ENCODE data around the gene RPS6KL1.

GRCh38 chr14:74948228-74949175 is 25.4 kb upstream of the RPS6KL1 start:
- TF ChIP-seq IKZF3 (tag by site-specific recombination; IDR thresholded peaks at IDR 0.05) (no peak), ZNF776 (tag by site-specific recombination; IDR thresholded peaks at IDR 0.05; ENCODE audit: borderline replicate concordance) (no peak), ZNF792 (tag by site-specific recombination; IDR thresholded peaks at IDR 0.05) (no peak), ZNF571 (tag by site-specific recombination; IDR thresholded peaks at IDR 0.05) (no peak), ZNF341 (tag by site-specific recombination; IDR thresholded peaks at IDR 0.05; ENCODE audit: low read depth) (no peak), ZNF114 (tag by site-specific recombination; IDR thresholded peaks at IDR 0.05) (no peak), ZNF558 (tag by site-specific recombination; IDR thresholded peaks at IDR 0.05) (no peak)
